ENCODE results near the gene SPPL3.

Gene SPPL3

DNA sequence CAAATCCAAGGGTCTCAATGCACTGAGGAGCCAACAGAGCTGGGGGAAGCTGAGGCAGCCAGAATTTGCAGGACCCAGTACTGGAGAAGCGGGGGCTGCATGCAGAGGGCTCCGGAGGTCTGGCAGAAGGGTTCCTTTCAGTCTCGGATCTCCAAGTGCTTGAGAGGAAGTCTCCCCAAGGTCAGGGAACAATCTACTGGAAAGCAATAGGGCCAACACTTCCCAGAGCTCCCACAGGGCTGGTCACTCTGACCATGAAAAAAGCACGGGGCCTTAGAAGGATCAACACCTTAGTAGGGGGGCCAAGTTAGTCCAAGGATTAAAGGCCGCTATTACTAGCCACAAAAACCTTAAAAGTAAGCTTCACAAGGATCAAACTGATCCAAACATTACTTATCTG, 31.7 kb downstream of the SPPL3 start:
- DNase-seq, result no peak

DNA sequence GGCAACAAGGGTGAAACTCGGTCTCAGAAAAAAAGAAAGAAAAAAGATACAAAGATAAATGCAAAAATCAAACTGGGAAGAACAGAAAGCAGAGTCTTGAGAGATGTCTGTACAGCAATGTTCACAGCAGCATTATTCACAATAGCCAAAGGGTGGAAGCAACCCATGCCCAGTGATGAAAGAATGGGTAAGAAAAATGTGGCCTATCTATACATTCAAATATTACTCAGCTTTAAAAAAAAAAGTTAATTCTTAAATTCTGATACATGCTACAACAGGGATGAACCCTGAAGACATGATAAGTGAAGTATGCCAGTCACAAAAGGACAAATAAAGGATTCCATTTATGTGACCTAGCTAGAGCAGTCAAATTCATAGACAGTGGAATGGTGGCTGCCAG, 33.7 kb downstream of the SPPL3 start:
- no peak for DNase-seq

- no peak for DNase-seq
Observed at GRCh38 chr12:120869376-120869775, 34.8 kb downstream of the SPPL3 start.

- peak; percentile 90 for DNase-seq
Observed at GRCh38 chr12:120866108-120866507, 38.0 kb downstream of the SPPL3 start.

DNA sequence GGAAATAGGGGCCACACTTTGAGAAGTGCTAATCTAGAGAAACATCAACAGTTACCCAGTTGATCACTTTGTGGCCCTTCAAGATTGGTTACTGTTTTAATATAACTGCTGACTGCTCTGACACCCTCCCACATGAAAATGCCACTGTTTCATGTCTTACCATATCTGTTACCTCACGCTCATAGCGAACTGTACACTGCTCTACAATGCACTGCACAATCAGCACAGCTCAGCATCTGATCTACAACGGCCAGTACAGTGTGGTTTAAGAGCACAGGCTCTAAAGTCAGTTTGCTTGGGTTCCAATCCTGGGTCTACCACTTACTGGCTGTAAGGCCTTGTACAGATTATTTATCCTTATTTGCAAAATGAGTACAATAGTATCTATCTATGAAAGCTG, 39.1 kb downstream of the SPPL3 start:
- DNase-seq, result no peak

DNA sequence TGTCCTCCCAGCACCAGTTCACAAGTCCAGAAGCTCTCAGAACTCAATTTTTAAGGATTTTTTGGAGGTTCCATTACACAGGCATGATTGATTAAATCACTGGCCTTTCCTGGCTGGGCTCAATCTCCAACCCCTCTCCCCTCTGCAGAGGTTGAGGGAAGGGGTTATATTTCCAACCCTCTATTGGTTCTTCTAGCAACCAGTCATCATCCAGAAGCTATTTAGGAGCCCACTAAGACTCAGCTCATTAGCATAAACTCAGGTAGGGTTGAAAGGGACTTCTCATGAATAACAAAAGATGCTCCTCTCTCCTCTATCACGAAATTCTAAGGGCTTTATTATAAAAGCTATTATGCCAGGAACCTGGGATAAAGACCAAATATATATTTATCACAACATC, 41.5 kb downstream of the SPPL3 start:
- no peak for DNase-seq

DNA sequence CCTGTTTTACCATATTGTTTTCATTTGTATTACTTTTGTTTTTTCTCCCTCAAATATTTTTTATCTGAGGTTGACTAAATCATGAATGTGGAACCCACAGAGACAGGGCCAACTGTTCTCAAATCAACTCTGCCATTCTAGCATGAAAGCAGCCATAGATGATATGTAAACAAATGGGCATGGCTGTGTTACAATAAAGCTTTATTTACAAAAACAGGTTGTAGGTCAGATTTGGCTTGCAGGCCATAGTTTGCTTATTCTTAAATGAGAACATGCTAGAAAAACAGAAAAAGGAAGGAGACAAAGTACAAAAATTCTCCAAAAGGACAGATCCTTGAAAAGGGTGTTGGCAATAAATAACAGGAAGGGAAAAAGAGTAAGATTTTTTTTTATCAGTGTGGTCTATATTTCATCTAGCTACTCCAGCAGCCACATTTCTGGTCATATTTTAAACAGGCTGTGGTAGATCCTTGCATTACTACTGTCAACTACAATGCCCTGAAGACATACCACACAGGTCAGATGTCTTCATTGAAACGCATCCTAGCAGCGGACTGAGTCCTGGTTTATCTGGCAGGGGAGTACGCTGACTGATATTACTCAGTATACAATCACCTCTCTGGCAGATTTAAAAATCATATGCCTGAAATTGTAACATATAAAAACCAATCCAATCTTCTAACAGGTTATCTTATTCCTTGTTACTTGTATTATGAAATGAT, 42.9 kb downstream of the SPPL3 start:
- DNase-seq, result no peak

- DNase-seq, result no peak
Observed at GRCh38 chr12:120858306-120859088, 45.7 kb downstream of the SPPL3 start.

GRCh38 chr12:120856980-120857379, 47.2 kb downstream of the SPPL3 start:
- no peak for DNase-seq

DNA sequence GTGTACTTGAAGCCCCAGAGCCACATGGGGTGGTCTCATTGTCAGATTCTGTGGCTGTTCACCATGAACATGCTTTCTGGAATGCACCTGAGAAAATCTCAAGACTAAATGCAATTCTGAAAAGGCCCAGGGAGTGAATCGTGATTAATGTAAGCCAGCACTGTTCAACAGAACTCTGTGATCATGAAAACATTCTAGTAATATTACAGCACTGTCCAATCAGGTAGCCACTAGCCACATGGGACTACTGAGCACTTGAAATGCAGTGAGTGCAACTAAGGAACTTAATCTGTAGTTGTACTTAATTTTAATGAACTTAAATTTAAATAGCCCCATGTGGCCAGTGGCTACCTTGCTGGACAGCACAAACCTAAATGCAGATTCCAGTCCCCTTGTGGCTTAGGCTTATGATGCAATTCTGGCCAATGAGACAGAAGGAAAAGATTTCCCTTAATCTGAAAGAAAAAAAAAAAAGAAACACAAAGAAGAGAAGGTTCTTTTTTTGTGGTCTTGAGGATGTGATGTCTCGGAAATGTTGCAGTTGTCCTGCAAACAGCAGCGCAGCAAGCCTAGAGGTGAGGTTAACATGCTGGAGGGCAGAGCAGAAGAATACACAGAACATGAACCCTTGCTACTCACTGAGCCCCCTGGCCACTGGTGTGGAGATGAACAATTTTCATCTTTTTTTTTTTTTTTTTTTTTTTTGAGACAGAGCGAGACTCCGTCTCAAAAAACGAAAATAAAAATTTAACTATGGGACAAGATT, 48.2 kb downstream of the SPPL3 start:
- DNase-seq, result peak; percentile 34

- DNase-seq, result no peak
Observed at GRCh38 chr12:120854804-120855203, 49.4 kb downstream of the SPPL3 start.

- DNase-seq, result no peak
Observed at GRCh38 chr12:120853188-120853587, 51.0 kb downstream of the SPPL3 start.

DNA sequence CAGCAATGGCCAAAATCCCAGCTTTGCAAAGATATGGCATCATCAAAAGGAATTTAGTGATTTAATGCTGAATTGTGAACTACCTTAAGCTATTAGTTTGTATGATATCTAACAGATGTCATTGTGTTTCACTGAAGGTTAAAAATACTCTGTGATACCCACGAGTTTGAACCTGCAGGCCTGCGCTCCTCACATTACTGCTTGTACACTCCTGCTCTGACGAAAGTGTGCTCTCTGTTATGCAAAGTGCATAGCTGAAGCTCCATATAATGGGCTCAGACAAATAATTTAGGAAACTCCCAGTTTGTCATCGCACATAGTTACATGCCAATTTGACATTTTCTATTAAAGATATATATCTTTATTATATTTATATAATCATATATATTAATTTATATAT, 52.2 kb downstream of the SPPL3 start:
- no peak for DNase-seq

- no peak for DNase-seq
Observed at GRCh38 chr12:120851444-120851843, 52.7 kb downstream of the SPPL3 start.

DNA sequence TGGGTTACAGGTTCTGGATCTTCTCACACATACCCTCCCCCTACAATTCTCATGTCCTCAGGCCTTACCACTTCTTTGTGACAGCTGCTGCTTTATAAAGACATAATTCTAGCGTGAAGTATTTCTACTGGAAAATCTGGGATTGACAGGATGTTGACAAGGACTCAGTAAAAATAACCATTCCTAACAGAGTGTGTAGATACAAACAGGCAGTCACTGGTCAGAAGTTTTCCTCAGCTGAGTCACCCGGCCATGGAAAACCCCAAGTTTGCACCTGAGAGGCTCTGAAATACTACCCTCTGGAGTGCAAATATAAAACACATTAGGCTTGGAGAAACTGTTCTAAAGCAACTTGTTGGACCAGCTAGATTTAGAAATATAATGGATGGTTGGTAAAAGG, 54.4 kb downstream of the SPPL3 start:
- DNase-seq, result peak; percentile 40

GRCh38 chr12:120847814-120848213, 56.3 kb downstream of the SPPL3 start:
- DNase-seq, result no peak

DNA sequence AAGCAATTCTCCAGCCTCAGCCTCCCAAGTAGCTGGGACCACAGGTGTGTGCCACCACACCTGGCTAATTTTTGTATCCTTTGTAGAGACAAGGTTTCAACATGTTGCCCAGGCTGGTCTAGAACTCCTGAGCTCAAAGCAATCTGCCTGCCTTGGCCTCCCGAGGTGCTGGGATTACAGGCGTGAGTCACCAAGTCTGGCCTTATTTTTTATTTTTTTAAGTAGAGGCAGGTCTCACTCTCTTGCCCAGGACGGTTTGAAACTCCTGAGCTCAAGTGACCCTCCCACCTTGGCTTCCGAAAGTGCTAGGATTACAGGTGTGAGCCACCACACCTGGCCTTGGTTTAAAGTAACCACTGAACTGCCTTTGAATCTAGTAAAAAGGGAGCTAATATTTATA, 56.8 kb downstream of the SPPL3 start:
- DNase-seq, result no peak

DNA sequence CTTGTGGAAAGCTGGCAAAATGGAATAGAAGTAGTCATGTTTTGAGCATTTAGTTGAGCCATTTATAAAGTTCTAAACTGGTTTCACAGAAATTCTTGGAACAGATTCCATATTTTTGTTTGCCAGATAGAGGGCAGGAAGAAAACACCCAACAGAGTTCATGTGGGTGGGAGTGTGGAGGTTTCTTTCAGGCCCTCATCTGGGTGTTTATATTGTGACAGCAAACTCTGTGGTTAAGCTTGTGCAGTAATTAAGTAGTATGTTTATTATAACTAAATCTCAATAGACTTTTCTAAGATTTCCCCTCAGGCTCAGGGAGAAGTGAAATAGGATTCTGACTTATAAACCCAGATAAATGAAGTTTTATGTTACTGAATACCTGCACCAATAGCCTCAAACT, 57.4 kb downstream of the SPPL3 start:
- DNase-seq, result no peak

DNA sequence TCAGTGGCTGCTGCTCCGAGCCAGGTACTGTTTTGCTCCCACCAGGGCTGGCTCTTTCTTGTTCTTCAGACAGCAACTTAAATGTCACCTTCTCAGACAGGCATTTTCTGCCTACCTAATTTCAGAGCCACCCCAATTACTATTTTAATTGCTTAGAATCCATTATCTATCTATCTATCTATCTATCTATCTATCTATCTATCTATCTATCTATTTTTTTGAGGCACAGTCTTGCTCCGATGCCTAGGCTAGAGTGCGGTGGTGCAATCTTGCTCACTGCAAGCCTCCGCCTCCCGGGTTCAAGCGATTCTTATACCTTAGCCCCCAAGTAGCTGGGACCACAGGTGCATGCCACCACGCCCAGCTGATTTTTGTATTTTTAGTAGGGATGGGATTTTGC, 58.5 kb downstream of the SPPL3 start:
- no peak for DNase-seq

GRCh38 chr12:120844768-120845449, 59.2 kb downstream of the SPPL3 start:
- no peak for DNase-seq

DNA sequence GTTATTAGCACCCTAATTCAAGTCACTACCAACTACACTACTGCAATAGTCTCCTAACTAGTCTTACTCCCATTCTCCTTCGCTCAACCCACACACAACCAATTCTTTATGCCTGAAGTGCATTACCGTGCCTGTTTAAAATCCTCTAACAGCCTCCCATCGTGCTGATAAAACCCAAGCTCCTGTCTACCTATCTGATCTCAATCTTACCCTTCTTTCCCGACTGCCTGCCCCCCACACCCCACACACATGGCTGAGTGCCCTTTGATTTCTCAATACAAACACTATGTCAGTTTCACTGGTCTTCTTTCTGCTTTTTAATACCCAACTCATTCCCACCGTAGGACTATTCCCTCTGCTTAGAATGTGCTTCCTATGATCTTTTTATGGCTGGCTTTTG, 59.9 kb downstream of the SPPL3 start:
- DNase-seq, result no peak

DNA sequence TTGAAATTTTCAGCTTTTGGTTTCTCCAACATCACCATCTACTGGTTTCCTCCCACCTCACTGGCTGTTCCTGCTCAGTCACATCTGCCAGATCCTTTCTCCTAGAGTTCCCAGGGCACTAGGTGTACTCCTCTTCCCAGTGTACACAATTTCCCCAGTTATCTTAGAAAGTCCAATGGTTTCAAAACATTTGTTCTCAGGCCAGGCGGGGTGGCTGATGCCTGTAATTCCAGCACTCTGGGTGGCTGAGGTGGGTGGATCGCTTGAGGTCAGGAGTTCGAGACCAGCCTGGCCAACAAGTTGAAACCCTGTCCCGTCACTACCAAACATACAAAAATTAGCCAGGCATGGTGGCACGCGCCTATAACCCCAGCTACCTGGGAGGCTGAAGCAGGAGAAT, 60.7 kb downstream of the SPPL3 start:
- DNase-seq, result no peak

DNA sequence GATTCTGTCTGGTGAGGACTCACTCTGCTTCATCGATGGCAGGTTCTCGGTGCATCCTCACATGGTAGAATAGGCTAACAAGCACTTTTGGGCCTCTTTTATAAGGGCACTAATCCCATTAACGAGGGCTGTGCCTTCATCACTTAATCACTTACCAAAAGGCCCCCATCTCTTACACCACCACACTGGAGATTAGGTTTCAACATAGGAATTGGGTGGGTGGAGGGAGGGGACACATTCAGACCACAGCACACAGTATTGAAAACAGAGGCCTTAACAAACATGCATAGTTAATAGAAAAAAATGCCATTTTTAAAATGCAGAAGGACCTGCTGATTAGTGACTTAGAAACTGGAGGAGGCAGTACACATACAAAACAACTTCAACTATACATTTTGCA, 61.6 kb downstream of the SPPL3 start:
- DNase-seq, result no peak

All from fibroblast of upper back skin (primary cell).